VCaP (cell line): ENCODE measurements around the gene ABCA2.
A peak's percentile ranks its signal among the peaks of the same experiment; 100 is the strongest.

Experiments used
- H3K27ac ChIP-seq: fragments of 450-650 bp; 2 replicates; pipeline ENCODE4 v1.5.1; 2017
- CTCF ChIP-seq: fragments of 450-650 bp; conservative IDR thresholded peaks from 2 replicates; pipeline ENCODE4 v1.5.1; 2017; ENCODE audit warnings: mild to moderate bottlenecking, moderate library complexity

ABCA2 gene

GRCh38 chr9:136997830-136998234, 30.2 kb downstream of the ABCA2 start:
- no peak overlapping the region for H3K27ac ChIP-seq
- TF ChIP-seq CTCF, result no peak

GRCh38 chr9:136997371-136997770, 30.7 kb downstream of the ABCA2 start:
- no peak for TF ChIP-seq CTCF
- H3K27ac ChIP-seq, result peak overlapping the region; percentile 30; the same call in 1 of the 2 replicates

GRCh38 chr9:136996361-136997292, 31.4 kb downstream of the ABCA2 start, which contains the start of gene CLIC3:
Gene CLIC3 (minus strand): TSS chr9:136996568. CDS start chr9:136996543, 25 bp downstream.
- peak within 1 kb of the TSS; percentile 30; the same call in 1 of the 2 replicates for H3K27ac ChIP-seq
- TF ChIP-seq CTCF, result no peak

- H3K27ac ChIP-seq, result peak overlapping the region; percentile 30; the same call in 1 of the 2 replicates
- no peak for TF ChIP-seq CTCF
Measured at GRCh38 chr9:136995772-136996311, 32.2 kb downstream of the ABCA2 start.

GRCh38 chr9:136995362-136995761, 32.7 kb downstream of the ABCA2 start:
- H3K27ac ChIP-seq, result no peak overlapping the region
- TF ChIP-seq CTCF, result no peak

- no peak overlapping the region for H3K27ac ChIP-seq
- TF ChIP-seq CTCF, result no peak
Measured at GRCh38 chr9:136994888-136995230, 33.2 kb downstream of the ABCA2 start.

- no peak for TF ChIP-seq CTCF
- no peak overlapping the region for H3K27ac ChIP-seq
Measured at GRCh38 chr9:136994180-136994887, 33.7 kb downstream of the ABCA2 start.
